ENCODE data around the gene MED16.

MED16 gene

GRCh38 chr19:888581-889385 is 4.2 kb downstream of the MED16 start:
- H3K4me3 ChIP-seq (ENCODE audit: control insufficient read depth in 1 of 7, extremely low read depth in 1 of 7, insufficient read depth in 4 of 7, low read depth in 2 of 7, low read length in 6 of 7): no peak overlapping the region
- no peaks in the 10 kb centered on the region for H3K27me3 ChIP-seq (replicated peaks in 2 of 5; ENCODE audit: control insufficient read depth in 4 of 5, insufficient read depth in 5 of 5, low read length in 4 of 5)
- POLR2A ChIA-PET: no interaction called here
- H3K9me3 ChIP-seq (ENCODE audit: control extremely low read depth in 1 of 5, control insufficient read depth in 4 of 5, insufficient read depth in 2 of 5, low read depth in 1 of 5, low read length in 4 of 5): no peaks in the 10 kb centered on the region
- H3K4me1 ChIP-seq (ENCODE audit: control extremely low read depth in 1 of 4, control insufficient read depth in 4 of 4, insufficient read depth in 4 of 4, low read length in 3 of 4): peaks cover 0 to 10% (median 6%) of the 10 kb centered on the region in 4 experiments
- 94% methylated on average over 23 of the region's 30 CpGs for WGBS (ENCODE audit: insufficient coverage)
- DNase-seq: no peak
- peaks cover 5 to 63% (median 36%) of the 10 kb centered on the region in 4 experiments for H3K36me3 ChIP-seq (ENCODE audit: control insufficient read depth in 4 of 4, insufficient read depth in 4 of 4, low read length in 3 of 4)
- no peak overlapping the region for H3K27ac ChIP-seq (ENCODE audit: insufficient read depth in 1 of 2, low read depth in 1 of 2, low read length in 2 of 2, poor library complexity in 1 of 2, severe bottlenecking in 2 of 2)
- CTCF ChIA-PET: no interaction called here

GRCh38 chr19:887599-887998 is 5.4 kb downstream of the MED16 start:
- peaks cover 0 to 8% (median 6%) of the 10 kb centered on the region in 4 experiments for H3K4me1 ChIP-seq (ENCODE audit: control extremely low read depth in 1 of 4, control insufficient read depth in 4 of 4, insufficient read depth in 4 of 4, low read length in 3 of 4)
- no peaks in the 10 kb centered on the region for H3K27me3 ChIP-seq (replicated peaks in 2 of 5; ENCODE audit: control insufficient read depth in 4 of 5, insufficient read depth in 5 of 5, low read length in 4 of 5)
- 97% methylated on average over 9 of the region's 10 CpGs for WGBS (ENCODE audit: insufficient coverage)
- no peak overlapping the region for H3K27ac ChIP-seq (ENCODE audit: insufficient read depth in 1 of 2, low read depth in 1 of 2, low read length in 2 of 2, poor library complexity in 1 of 2, severe bottlenecking in 2 of 2)
- POLR2A ChIA-PET: no interaction called here
- no peak for DNase-seq
- CTCF ChIA-PET: no interaction called here
- H3K9me3 ChIP-seq (ENCODE audit: control extremely low read depth in 1 of 5, control insufficient read depth in 4 of 5, insufficient read depth in 2 of 5, low read depth in 1 of 5, low read length in 4 of 5): no peaks in the 10 kb centered on the region
- no peak overlapping the region for H3K4me3 ChIP-seq (ENCODE audit: control insufficient read depth in 1 of 7, extremely low read depth in 1 of 7, insufficient read depth in 4 of 7, low read depth in 2 of 7, low read length in 6 of 7)
- H3K36me3 ChIP-seq (ENCODE audit: control insufficient read depth in 4 of 4, insufficient read depth in 4 of 4, low read length in 3 of 4): peaks cover 5 to 75% (median 41%) of the 10 kb centered on the region in 4 experiments

- H3K4me1 ChIP-seq (ENCODE audit: control extremely low read depth in 1 of 4, control insufficient read depth in 4 of 4, insufficient read depth in 4 of 4, low read length in 3 of 4): peaks cover 0 to 5% (median 3%) of the 10 kb centered on the region in 4 experiments
- POLR2A ChIA-PET: no interaction called here
- H3K27ac ChIP-seq (ENCODE audit: insufficient read depth in 1 of 2, low read depth in 1 of 2, low read length in 2 of 2, poor library complexity in 1 of 2, severe bottlenecking in 2 of 2): no peak overlapping the region
- peaks cover 10 to 80% (median 46%) of the 10 kb centered on the region in 4 experiments for H3K36me3 ChIP-seq (ENCODE audit: control insufficient read depth in 4 of 4, insufficient read depth in 4 of 4, low read length in 3 of 4)
- WGBS (ENCODE audit: insufficient coverage): 98% methylated on average over 7 of the region's 16 CpGs
- no peak for DNase-seq
- H3K27me3 ChIP-seq (replicated peaks in 2 of 5; ENCODE audit: control insufficient read depth in 4 of 5, insufficient read depth in 5 of 5, low read length in 4 of 5): no peaks in the 10 kb centered on the region
- no peaks in the 10 kb centered on the region for H3K9me3 ChIP-seq (ENCODE audit: control extremely low read depth in 1 of 5, control insufficient read depth in 4 of 5, insufficient read depth in 2 of 5, low read depth in 1 of 5, low read length in 4 of 5)
- CTCF ChIA-PET: no interaction called here
- H3K4me3 ChIP-seq (ENCODE audit: control insufficient read depth in 1 of 7, extremely low read depth in 1 of 7, insufficient read depth in 4 of 7, low read depth in 2 of 7, low read length in 6 of 7): no peak overlapping the region
Measured at GRCh38 chr19:887072-887471, 5.9 kb downstream of the MED16 start.

GRCh38 chr19:885536-886224 is 7.3 kb downstream of the MED16 start:
- H3K27ac ChIP-seq (ENCODE audit: insufficient read depth in 1 of 2, low read depth in 1 of 2, low read length in 2 of 2, poor library complexity in 1 of 2, severe bottlenecking in 2 of 2): no peak overlapping the region
- no peaks in the 10 kb centered on the region for H3K9me3 ChIP-seq (ENCODE audit: control extremely low read depth in 1 of 5, control insufficient read depth in 4 of 5, insufficient read depth in 2 of 5, low read depth in 1 of 5, low read length in 4 of 5)
- WGBS (ENCODE audit: insufficient coverage): 97% methylated on average over 56 of the region's 64 CpGs
- no peak for DNase-seq
- H3K27me3 ChIP-seq (replicated peaks in 2 of 5; ENCODE audit: control insufficient read depth in 4 of 5, insufficient read depth in 5 of 5, low read length in 4 of 5): no peaks in the 10 kb centered on the region
- ChIA-PET POLR2A (no interaction called here), CTCF (no interaction called here)
- no peak overlapping the region for H3K4me3 ChIP-seq (ENCODE audit: control insufficient read depth in 1 of 7, extremely low read depth in 1 of 7, insufficient read depth in 4 of 7, low read depth in 2 of 7, low read length in 6 of 7)
- H3K36me3 ChIP-seq (ENCODE audit: control insufficient read depth in 4 of 4, insufficient read depth in 4 of 4, low read length in 3 of 4): peaks cover 12 to 89% (median 55%) of the 10 kb centered on the region in 4 experiments
- peaks cover 0 to 1% (median 0%) of the 10 kb centered on the region in 4 experiments for H3K4me1 ChIP-seq (ENCODE audit: control extremely low read depth in 1 of 4, control insufficient read depth in 4 of 4, insufficient read depth in 4 of 4, low read length in 3 of 4)

- H3K27me3 ChIP-seq (replicated peaks in 2 of 5; ENCODE audit: control insufficient read depth in 4 of 5, insufficient read depth in 5 of 5, low read length in 4 of 5): no peaks in the 10 kb centered on the region
- POLR2A ChIA-PET: no interaction called here
- H3K9me3 ChIP-seq (ENCODE audit: control extremely low read depth in 1 of 5, control insufficient read depth in 4 of 5, insufficient read depth in 2 of 5, low read depth in 1 of 5, low read length in 4 of 5): no peaks in the 10 kb centered on the region
- H3K4me3 ChIP-seq (ENCODE audit: control insufficient read depth in 1 of 7, extremely low read depth in 1 of 7, insufficient read depth in 4 of 7, low read depth in 2 of 7, low read length in 6 of 7): no peak overlapping the region
- H3K36me3 ChIP-seq (ENCODE audit: control insufficient read depth in 4 of 4, insufficient read depth in 4 of 4, low read length in 3 of 4): peaks cover 12 to 85% (median 56%) of the 10 kb centered on the region in 4 experiments
- CTCF ChIA-PET: no interaction called here
- DNase-seq: no peak
- 99% methylated on average over 40 of the region's 51 CpGs for WGBS (ENCODE audit: insufficient coverage)
- peaks cover 0 to 1% (median 0%) of the 10 kb centered on the region in 4 experiments for H3K4me1 ChIP-seq (ENCODE audit: control extremely low read depth in 1 of 4, control insufficient read depth in 4 of 4, insufficient read depth in 4 of 4, low read length in 3 of 4)
- H3K27ac ChIP-seq (ENCODE audit: insufficient read depth in 1 of 2, low read depth in 1 of 2, low read length in 2 of 2, poor library complexity in 1 of 2, severe bottlenecking in 2 of 2): no peak overlapping the region
Measured at GRCh38 chr19:884420-885211, 8.4 kb downstream of the MED16 start.

GRCh38 chr19:883661-884211 is 9.3 kb downstream of the MED16 start:
- no peaks in the 10 kb centered on the region for H3K9me3 ChIP-seq (ENCODE audit: control extremely low read depth in 1 of 5, control insufficient read depth in 4 of 5, insufficient read depth in 2 of 5, low read depth in 1 of 5, low read length in 4 of 5)
- ChIA-PET POLR2A (no interaction called here), CTCF (no interaction called here)
- no peak overlapping the region for H3K4me3 ChIP-seq (ENCODE audit: control insufficient read depth in 1 of 7, extremely low read depth in 1 of 7, insufficient read depth in 4 of 7, low read depth in 2 of 7, low read length in 6 of 7)
- peaks cover 0 to 1% (median 0%) of the 10 kb centered on the region in 4 experiments for H3K4me1 ChIP-seq (ENCODE audit: control extremely low read depth in 1 of 4, control insufficient read depth in 4 of 4, insufficient read depth in 4 of 4, low read length in 3 of 4)
- no peaks in the 10 kb centered on the region for H3K27me3 ChIP-seq (replicated peaks in 2 of 5; ENCODE audit: control insufficient read depth in 4 of 5, insufficient read depth in 5 of 5, low read length in 4 of 5)
- peaks cover 12 to 83% (median 51%) of the 10 kb centered on the region in 4 experiments for H3K36me3 ChIP-seq (ENCODE audit: control insufficient read depth in 4 of 4, insufficient read depth in 4 of 4, low read length in 3 of 4)
- WGBS (ENCODE audit: insufficient coverage): 96% methylated on average over 22 of the region's 22 CpGs
- no peak overlapping the region for H3K27ac ChIP-seq (ENCODE audit: insufficient read depth in 1 of 2, low read depth in 1 of 2, low read length in 2 of 2, poor library complexity in 1 of 2, severe bottlenecking in 2 of 2)
- no peak for DNase-seq
